GM12878 (cell line): ENCODE data around the gene TRIM22. TPM values are rescaled to one million over a fixed set of nuclear protein-coding genes. Genes with fewer than 3 reads are reported as not detected.

Experiments used
- ASH2L ChIP-seq: fragments of 300-600, 200-600 bp; sonication (generic); IDR thresholded peaks from 2 replicates; pipeline ENCODE4 v1.6.1; 2017; ENCODE audit warnings: low read depth, mild to moderate bottlenecking, borderline replicate concordance
- BACH1 ChIP-seq: fragments of 450-650 bp; IDR thresholded peaks from 2 replicates; pipeline ENCODE4 v1.6.1; 2017; ENCODE audit warnings: mild to moderate bottlenecking, borderline replicate concordance
- CBFB ChIP-seq: IDR thresholded peaks from 2 replicates; pipeline ENCODE4 v1.6.1; 2016; ENCODE audit warnings: antibody characterized with exemption, low read depth
- CEBPB ChIP-seq, 2 experiments: fragments of 150-350 bp in 1 of 2; IDR thresholded peaks; 2 replicates each; pipeline ENCODE4 v1.6.1; 2012 to 2014; ENCODE audit warnings: low read depth in 2 of 2, low read length in 2 of 2, borderline replicate concordance in 1 of 2, inconsistent platforms in 1 of 2
- CEBPZ ChIP-seq: fragments of 150-350 bp; IDR thresholded peaks from 2 replicates; pipeline ENCODE4 v1.6.1; 2016; ENCODE audit warnings: low read depth, low read length
- DPF2 ChIP-seq: fragments of 450-650 bp; IDR thresholded peaks from 2 replicates; pipeline ENCODE4 v1.6.1; 2017; ENCODE audit warnings: mild to moderate bottlenecking
- ESRRA ChIP-seq: IDR thresholded peaks from 2 replicates; pipeline ENCODE4 v1.6.1; 2012; ENCODE audit warnings: mild to moderate bottlenecking, low read length, improper control_type of control experiment
- ETV6 ChIP-seq, 2 experiments: fragments of 450-650 bp in 1 of 2; IDR thresholded peaks in 1 of 2; conservative IDR thresholded peaks in 1 of 2; 2 replicates each; pipeline ENCODE4 v1.6.1; 2014; ENCODE audit warnings: antibody characterized with exemption in 1 of 2, borderline replicate concordance in 1 of 2, low read depth in 1 of 2, mild to moderate bottlenecking in 1 of 2, moderate library complexity in 1 of 2
- IKZF1 ChIP-seq: fragments of 450-650 bp; conservative IDR thresholded peaks from 2 replicates; pipeline ENCODE4 v1.6.1; 2017; ENCODE audit warnings: antibody characterized with exemption, mild to moderate bottlenecking
- IRF3 ChIP-seq: fragments of 450-650 bp; IDR thresholded peaks from 2 replicates; pipeline ENCODE4 v1.6.1; 2014; ENCODE audit warnings: mild to moderate bottlenecking
- MXI1 ChIP-seq: fragments of 150-350 bp; IDR thresholded peaks from 2 replicates; pipeline ENCODE4 v1.6.1; 2011; ENCODE audit warnings: low read depth, mild to moderate bottlenecking, inconsistent platforms, low read length, improper control_type of control experiment
- NR2C2 ChIP-seq: IDR thresholded peaks from 2 replicates; pipeline ENCODE4 v1.6.1; 2011; ENCODE audit warnings: borderline replicate concordance, low read depth; ENCODE audit not compliant: control insufficient read depth, insufficient read length
- NRF1 ChIP-seq: conservative IDR thresholded peaks from 2 replicates; pipeline ENCODE4 v1.6.1; 2011; ENCODE audit warnings: mild to moderate bottlenecking, low read depth, low read length, improper control_type of control experiment
- POLR2AphosphoS5 ChIP-seq: IDR thresholded peaks from 2 replicates; pipeline ENCODE4 v1.6.1; 2011; ENCODE audit warnings: mild to moderate bottlenecking, low read length, inconsistent platforms
- SIX5 ChIP-seq: IDR thresholded peaks from 2 replicates; pipeline ENCODE4 v1.6.1; 2011; ENCODE audit warnings: mild to moderate bottlenecking, low read depth, low read length, moderate library complexity; ENCODE audit not compliant: severe bottlenecking
- ZNF622 ChIP-seq: fragments of 450-650 bp; IDR thresholded peaks from 2 replicates; pipeline ENCODE4 v1.6.1; 2017; ENCODE audit warnings: mild to moderate bottlenecking, inconsistent platforms
- polyA plus RNA-seq, 11 experiments: library from polyadenylated mRNA; depleted of rRNA in 4 of 11; unstranded in 6 of 11; stranded (reverse) in 5 of 11; fragments of >200 nt; fragmentation: Nextera tagmentation in 4 of 11; fragmentation: Illumina TruSeq in 1 of 11; extraction: Ambion mirVana in 4 of 11; extraction: Trizol in 1 of 11; gene quantifications; 1 replicate in 1 of 11; 2 replicates in 10 of 11; pipeline versions ENCODE4 v1.2.1 to v1.2.3, GENCODE V29; 2011 to 2016; ENCODE audit warnings: inconsistent platforms in 2 of 11, missing spikeins in 2 of 11, low read depth in 1 of 11
- total RNA-seq, 4 experiments: library from RNA; depleted of rRNA in 3 of 4; stranded (reverse); fragments of >200 nt in 3 of 4; fragmentation: Illumina TruSeq in 1 of 4; extraction: Trizol in 1 of 4; gene quantifications; 2 replicates each; pipeline versions ENCODE4 v1.2.1 to v1.2.3, GENCODE V29; 2013 to 2021
- TF ChIP-seq, protein P1 (sequence below): fragments of 450-650 bp; IDR thresholded peaks from 2 replicates; pipeline ENCODE4 v1.6.1; 2016; ENCODE audit warnings: mild to moderate bottlenecking
- TF ChIP-seq, protein P2 (sequence below): fragments of 450-650 bp; IDR thresholded peaks from 2 replicates; pipeline ENCODE4 v1.6.1; 2018; ENCODE audit warnings: mild to moderate bottlenecking, low read depth, moderate library complexity; ENCODE audit not compliant: partially characterized antibody

Gene TRIM22
- total and polyA plus RNA-seq, 10 of the 15 experiments (the other 5 are each of a cell fraction or from before 2014, with no cell fraction given) = 116 to 485 (median 204) TPM

DNA sequence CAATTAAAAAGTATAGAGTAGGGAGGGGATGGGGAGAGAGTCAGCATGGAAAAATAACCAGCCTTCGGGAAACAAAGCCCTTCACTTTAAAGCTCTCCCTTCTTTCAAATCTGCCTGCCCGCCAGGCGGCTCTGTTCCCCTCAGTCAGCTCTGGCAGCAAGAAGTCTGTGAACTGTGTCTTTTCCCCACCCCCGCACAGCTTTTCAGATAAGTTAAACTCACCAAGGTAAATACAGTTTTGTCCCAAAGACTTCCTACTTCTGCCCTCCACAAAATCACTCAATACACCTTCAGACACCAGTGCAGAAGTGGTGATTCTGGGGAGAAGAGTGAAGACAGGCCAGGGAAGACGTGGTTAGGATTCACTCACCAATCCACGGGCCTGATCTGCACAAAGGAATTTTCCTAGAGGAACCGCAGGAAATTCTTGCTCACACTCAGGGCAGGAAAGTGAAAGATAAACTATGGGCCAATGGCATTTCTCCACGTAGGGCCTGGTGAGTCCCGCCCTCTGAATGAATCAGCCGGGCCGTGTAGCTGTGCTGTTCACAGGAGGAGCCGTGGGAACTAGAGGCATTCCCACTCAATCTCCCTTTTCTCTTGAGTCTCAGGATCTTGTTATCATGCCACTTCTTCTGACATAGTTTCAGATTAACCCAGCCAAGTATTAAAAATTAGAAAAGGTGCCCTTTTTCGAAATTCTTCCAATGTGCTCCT, 4.8 kb upstream of the TRIM22 start, which contains the start of gene TRIM5 (continued):
- no peak for TF ChIP-seq CEBPZ
- TF ChIP-seq ETV6 (conservative IDR thresholded peaks at IDR 0.05 in 1 of 2, IDR thresholded peaks at IDR 0.05 in 1 of 2; ENCODE audit: borderline replicate concordance in 1 of 2, low read depth in 1 of 2) = no peak; a peak in 1 of 4 replicates
- peak; percentile 98 for TF ChIP-seq IKZF1
- TF ChIP-seq BACH1 = no peak
- no peak for TF ChIP-seq DPF2
- TF ChIP-seq, protein P1, sequence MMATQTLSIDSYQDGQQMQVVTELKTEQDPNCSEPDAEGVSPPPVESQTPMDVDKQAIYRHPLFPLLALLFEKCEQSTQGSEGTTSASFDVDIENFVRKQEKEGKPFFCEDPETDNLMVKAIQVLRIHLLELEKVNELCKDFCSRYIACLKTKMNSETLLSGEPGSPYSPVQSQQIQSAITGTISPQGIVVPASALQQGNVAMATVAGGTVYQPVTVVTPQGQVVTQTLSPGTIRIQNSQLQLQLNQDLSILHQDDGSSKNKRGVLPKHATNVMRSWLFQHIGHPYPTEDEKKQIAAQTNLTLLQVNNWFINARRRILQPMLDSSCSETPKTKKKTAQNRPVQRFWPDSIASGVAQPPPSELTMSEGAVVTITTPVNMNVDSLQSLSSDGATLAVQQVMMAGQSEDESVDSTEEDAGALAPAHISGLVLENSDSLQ = peak; percentile 20; the same call in 1 of the 2 replicates
- TF ChIP-seq ZNF622 = no peak
- no peak for TF ChIP-seq IRF3
- no peak for TF ChIP-seq ESRRA
- peak; percentile 82; the same call in 1 of the 2 replicates for TF ChIP-seq ASH2L
- TF ChIP-seq POLR2AphosphoS5 = peak; percentile 78
- TF ChIP-seq NRF1 = no peak
- TF ChIP-seq, protein P2, sequence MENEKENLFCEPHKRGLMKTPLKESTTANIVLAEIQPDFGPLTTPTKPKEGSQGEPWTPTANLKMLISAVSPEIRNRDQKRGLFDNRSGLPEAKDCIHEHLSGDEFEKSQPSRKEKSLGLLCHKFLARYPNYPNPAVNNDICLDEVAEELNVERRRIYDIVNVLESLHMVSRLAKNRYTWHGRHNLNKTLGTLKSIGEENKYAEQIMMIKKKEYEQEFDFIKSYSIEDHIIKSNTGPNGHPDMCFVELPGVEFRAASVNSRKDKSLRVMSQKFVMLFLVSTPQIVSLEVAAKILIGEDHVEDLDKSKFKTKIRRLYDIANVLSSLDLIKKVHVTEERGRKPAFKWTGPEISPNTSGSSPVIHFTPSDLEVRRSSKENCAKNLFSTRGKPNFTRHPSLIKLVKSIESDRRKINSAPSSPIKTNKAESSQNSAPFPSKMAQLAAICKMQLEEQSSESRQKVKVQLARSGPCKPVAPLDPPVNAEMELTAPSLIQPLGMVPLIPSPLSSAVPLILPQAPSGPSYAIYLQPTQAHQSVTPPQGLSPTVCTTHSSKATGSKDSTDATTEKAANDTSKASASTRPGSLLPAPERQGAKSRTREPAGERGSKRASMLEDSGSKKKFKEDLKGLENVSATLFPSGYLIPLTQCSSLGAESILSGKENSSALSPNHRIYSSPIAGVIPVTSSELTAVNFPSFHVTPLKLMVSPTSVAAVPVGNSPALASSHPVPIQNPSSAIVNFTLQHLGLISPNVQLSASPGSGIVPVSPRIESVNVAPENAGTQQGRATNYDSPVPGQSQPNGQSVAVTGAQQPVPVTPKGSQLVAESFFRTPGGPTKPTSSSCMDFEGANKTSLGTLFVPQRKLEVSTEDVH = no peak
- TF ChIP-seq CEBPB (IDR thresholded peaks at IDR 0.05; ENCODE audit: borderline replicate concordance in 1 of 2, low read depth in 2 of 2, low read length in 2 of 2) = no peak
- no peak for TF ChIP-seq SIX5
- peak; percentile 60; the same call in 1 of the 2 replicates for TF ChIP-seq CBFB
- no peak for TF ChIP-seq NR2C2
- 0 out of 2 replicates have a peak, but pooled peaks have one; percentile 68 for TF ChIP-seq MXI1
